ENCODE data around the gene ZBTB49.

The ZBTB49 gene

GRCh38 chr4:4316150-4316495 lies 26.1 kb downstream of the ZBTB49 start:
- H3K4me3 ChIP-seq = no peak overlapping the region
- no peak for DNase-seq (ENCODE audit: low spot score)
- H3K27ac ChIP-seq = no peak overlapping the region
- TF ChIP-seq CTCF (IDR thresholded peaks at IDR 0.05) = no peak

- no peak for DNase-seq (ENCODE audit: low spot score)
- Histone ChIP-seq H3K27ac (no peak overlapping the region), H3K4me3 (no peak overlapping the region)
- no peak for TF ChIP-seq CTCF (IDR thresholded peaks at IDR 0.05)
Measured at GRCh38 chr4:4317496-4318232, 27.6 kb downstream of the ZBTB49 start.

GRCh38 chr4:4320528-4320927 lies 30.5 kb downstream of the ZBTB49 start:
- Histone ChIP-seq H3K27ac (no peak overlapping the region), H3K4me3 (no peak overlapping the region)
- DNase-seq (ENCODE audit: low spot score) = no peak
- no peak for TF ChIP-seq CTCF (IDR thresholded peaks at IDR 0.05)

- no peak for DNase-seq (ENCODE audit: low spot score)
- TF ChIP-seq CTCF (IDR thresholded peaks at IDR 0.05) = no peak
- Histone ChIP-seq H3K4me3 (no peak overlapping the region), H3K27ac (no peak overlapping the region)
Measured at GRCh38 chr4:4320951-4321714, 31.1 kb downstream of the ZBTB49 start.

GRCh38 chr4:4321951-4322688 lies 32.1 kb downstream of the ZBTB49 start:
- no peak overlapping the region for H3K4me3 ChIP-seq
- no peak for DNase-seq (ENCODE audit: low spot score)
- H3K27ac ChIP-seq = no peak overlapping the region
- no peak for TF ChIP-seq CTCF (IDR thresholded peaks at IDR 0.05)

- DNase-seq (ENCODE audit: low spot score) = no peak
- Histone ChIP-seq H3K27ac (no peak overlapping the region), H3K4me3 (no peak overlapping the region)
- TF ChIP-seq CTCF (IDR thresholded peaks at IDR 0.05) = no peak
Measured at GRCh38 chr4:4323705-4324534, 33.9 kb downstream of the ZBTB49 start.
